NCI-H1105 treated with DMSO at 0.1 percent for 48 hours (cell line): Measurements from ENCODE around the gene SIRT2.
"Not testable (repeated sequence)": the region's sequence is repeated elsewhere in the genome, so short reads cannot be mapped to it uniquely, and the experiment has no call there.

Experiments
- DNase-seq: peaks from one replicate; lab custom pipeline; 2025; lab: John Stamatoyannopoulos, UW

The SIRT2 gene

GRCh38 chr19:38898788-38899446, 501 bp downstream of the SIRT2 start:
- no peak for DNase-seq

- DNase-seq: no peak
Measured at GRCh38 chr19:38894968-38895367, 4.5 kb downstream of the SIRT2 start.

- no peak for DNase-seq
Measured at GRCh38 chr19:38893341-38893771, 6.1 kb downstream of the SIRT2 start.

- peak; percentile 12 for DNase-seq
Measured at GRCh38 chr19:38892841-38893240, 6.6 kb downstream of the SIRT2 start.

- no peak for DNase-seq
Measured at GRCh38 chr19:38891771-38892170, 7.6 kb downstream of the SIRT2 start.

GRCh38 chr19:38890686-38891085, 8.7 kb downstream of the SIRT2 start:
- no peak for DNase-seq

- no peak for DNase-seq
Measured at GRCh38 chr19:38889803-38890202, 9.6 kb downstream of the SIRT2 start.

GRCh38 chr19:38888876-38889275, 10.5 kb downstream of the SIRT2 start:
- no peak for DNase-seq

- DNase-seq: not testable (repeated sequence)
Measured at GRCh38 chr19:38884691-38885090, 14.7 kb downstream of the SIRT2 start.

GRCh38 chr19:38883286-38883685, 16.1 kb downstream of the SIRT2 start:
- no peak for DNase-seq

- no peak for DNase-seq
Measured at GRCh38 chr19:38880882-38881609, 18.4 kb downstream of the SIRT2 start.

GRCh38 chr19:38880076-38880881, 19.1 kb downstream of the SIRT2 start:
- no peak for DNase-seq

- DNase-seq: no peak
Measured at GRCh38 chr19:38879400-38879751, 20.0 kb downstream of the SIRT2 start.

GRCh38 chr19:38878575-38879399, 20.6 kb downstream of the SIRT2 start:
- DNase-seq: no peak

GRCh38 chr19:38877781-38878574, 21.4 kb downstream of the SIRT2 start, which contains the start of gene RINL:
RINL (minus strand) TSS chr19:38878275; CDS start chr19:38876742, 1,533 bp downstream.
- peak; percentile 92 for DNase-seq

GRCh38 chr19:38875656-38876395, 23.6 kb downstream of the SIRT2 start:
- no peak for DNase-seq

GRCh38 chr19:38873400-38873799, 26.0 kb downstream of the SIRT2 start:
- not testable (repeated sequence) for DNase-seq

GRCh38 chr19:38870612-38871011, 28.8 kb downstream of the SIRT2 start:
- no peak for DNase-seq

- peak; percentile 15 for DNase-seq
Measured at GRCh38 chr19:38869836-38870607, 29.4 kb downstream of the SIRT2 start.
